ENCODE results near the gene MPZL1.

The MPZL1 gene

GRCh38 chr1:167765496-167765895 lies 43.7 kb downstream of the MPZL1 start:
- peaks cover 47% of the 10 kb centered on the region for H3K36me3 ChIP-seq (ENCODE audit: control insufficient read depth, insufficient read depth, low read length)
- H3K27ac ChIP-seq (ENCODE audit: low read depth, low read length): no peak overlapping the region

GRCh38 chr1:167766538-167766937 lies 44.8 kb downstream of the MPZL1 start:
- H3K36me3 ChIP-seq (ENCODE audit: control insufficient read depth, insufficient read depth, low read length): peaks cover 50% of the 10 kb centered on the region
- no peak overlapping the region for H3K4me3 ChIP-seq (ENCODE audit: low read depth, low read length)
- peaks cover 5% of the 10 kb centered on the region; the same call in 1 of the 2 replicates for H3K4me1 ChIP-seq (ENCODE audit: control insufficient read depth, insufficient read depth, low read length)

More at GRCh38 chr1:167765496-167765895, 43.7 kb downstream of the MPZL1 start:
- Histone ChIP-seq H3K4me3 (ENCODE audit: low read depth, low read length) (no peak overlapping the region), H3K4me1 (ENCODE audit: control insufficient read depth, insufficient read depth, low read length) (peaks cover 11% of the 10 kb centered on the region; the same call in 1 of the 2 replicates), H3K9me3 (ENCODE audit: control insufficient read depth, insufficient read depth, low read depth, low read length) (no peaks in the 10 kb centered on the region), H3K27me3 (ENCODE audit: control insufficient read depth, insufficient read depth, low read length) (peaks cover 18% of the 10 kb centered on the region), H3K9ac (ENCODE audit: low read length) (no peak overlapping the region)

GRCh38 chr1:167767761-167768160 lies 46.0 kb downstream of the MPZL1 start:
- peaks cover 62% of the 10 kb centered on the region for H3K36me3 ChIP-seq (ENCODE audit: control insufficient read depth, insufficient read depth, low read length)
- no peak overlapping the region for H3K9ac ChIP-seq (ENCODE audit: low read length)
- H3K4me1 ChIP-seq (ENCODE audit: control insufficient read depth, insufficient read depth, low read length): no peaks in the 10 kb centered on the region
- no peak overlapping the region for H3K4me3 ChIP-seq (ENCODE audit: low read depth, low read length)
- no peak overlapping the region for H3K27ac ChIP-seq (ENCODE audit: low read depth, low read length)
- peaks cover 18% of the 10 kb centered on the region for H3K27me3 ChIP-seq (ENCODE audit: control insufficient read depth, insufficient read depth, low read length)
- no peaks in the 10 kb centered on the region for H3K9me3 ChIP-seq (ENCODE audit: control insufficient read depth, insufficient read depth, low read depth, low read length)

More at GRCh38 chr1:167766538-167766937, 44.8 kb downstream of the MPZL1 start:
- Histone ChIP-seq H3K27me3 (ENCODE audit: control insufficient read depth, insufficient read depth, low read length) (peaks cover 18% of the 10 kb centered on the region), H3K9ac (ENCODE audit: low read length) (no peak overlapping the region), H3K9me3 (ENCODE audit: control insufficient read depth, insufficient read depth, low read depth, low read length) (no peaks in the 10 kb centered on the region), H3K27ac (ENCODE audit: low read depth, low read length) (no peak overlapping the region)

GRCh38 chr1:167770127-167770526 lies 48.3 kb downstream of the MPZL1 start:
- peaks cover 18% of the 10 kb centered on the region for H3K27me3 ChIP-seq (ENCODE audit: control insufficient read depth, insufficient read depth, low read length)
- H3K36me3 ChIP-seq (ENCODE audit: control insufficient read depth, insufficient read depth, low read length): peaks cover 86% of the 10 kb centered on the region
- H3K4me3 ChIP-seq (ENCODE audit: low read depth, low read length): no peak overlapping the region
- H3K27ac ChIP-seq (ENCODE audit: low read depth, low read length): no peak overlapping the region
- H3K9ac ChIP-seq (ENCODE audit: low read length): no peak overlapping the region
- no peaks in the 10 kb centered on the region for H3K9me3 ChIP-seq (ENCODE audit: control insufficient read depth, insufficient read depth, low read depth, low read length)
- H3K4me1 ChIP-seq (ENCODE audit: control insufficient read depth, insufficient read depth, low read length): no peaks in the 10 kb centered on the region

- no peaks in the 10 kb centered on the region for H3K4me1 ChIP-seq (ENCODE audit: control insufficient read depth, insufficient read depth, low read length)
- peaks cover 90% of the 10 kb centered on the region for H3K36me3 ChIP-seq (ENCODE audit: control insufficient read depth, insufficient read depth, low read length)
- H3K4me3 ChIP-seq (ENCODE audit: low read depth, low read length): no peak overlapping the region
- H3K27ac ChIP-seq (ENCODE audit: low read depth, low read length): no peak overlapping the region
- no peaks in the 10 kb centered on the region for H3K9me3 ChIP-seq (ENCODE audit: control insufficient read depth, insufficient read depth, low read depth, low read length)
- no peak overlapping the region for H3K9ac ChIP-seq (ENCODE audit: low read length)
- H3K27me3 ChIP-seq (ENCODE audit: control insufficient read depth, insufficient read depth, low read length): peaks cover 18% of the 10 kb centered on the region
Measured at GRCh38 chr1:167772436-167772835, 50.7 kb downstream of the MPZL1 start.

GRCh38 chr1:167773516-167773915 lies 51.7 kb downstream of the MPZL1 start:
- H3K27ac ChIP-seq (ENCODE audit: low read depth, low read length): no peak overlapping the region
- H3K36me3 ChIP-seq (ENCODE audit: control insufficient read depth, insufficient read depth, low read length): peaks cover 86% of the 10 kb centered on the region
- H3K4me1 ChIP-seq (ENCODE audit: control insufficient read depth, insufficient read depth, low read length): no peaks in the 10 kb centered on the region
- no peak overlapping the region for H3K9ac ChIP-seq (ENCODE audit: low read length)
- H3K4me3 ChIP-seq (ENCODE audit: low read depth, low read length): no peak overlapping the region
- H3K27me3 ChIP-seq (ENCODE audit: control insufficient read depth, insufficient read depth, low read length): peaks cover 10% of the 10 kb centered on the region; the same call in 1 of the 2 replicates
- no peaks in the 10 kb centered on the region for H3K9me3 ChIP-seq (ENCODE audit: control insufficient read depth, insufficient read depth, low read depth, low read length)

GRCh38 chr1:167774710-167775109 lies 52.9 kb downstream of the MPZL1 start:
- Histone ChIP-seq H3K4me3 (ENCODE audit: low read depth, low read length) (no peak overlapping the region), H3K9ac (ENCODE audit: low read length) (no peak overlapping the region), H3K9me3 (ENCODE audit: control insufficient read depth, insufficient read depth, low read depth, low read length) (no peaks in the 10 kb centered on the region), H3K27ac (ENCODE audit: low read depth, low read length) (no peak overlapping the region), H3K27me3 (ENCODE audit: control insufficient read depth, insufficient read depth, low read length) (no peaks in the 10 kb centered on the region), H3K36me3 (ENCODE audit: control insufficient read depth, insufficient read depth, low read length) (peaks cover 78% of the 10 kb centered on the region), H3K4me1 (ENCODE audit: control insufficient read depth, insufficient read depth, low read length) (no peaks in the 10 kb centered on the region)

- Histone ChIP-seq H3K9ac (ENCODE audit: low read length) (no peak overlapping the region), H3K9me3 (ENCODE audit: control insufficient read depth, insufficient read depth, low read depth, low read length) (no peaks in the 10 kb centered on the region), H3K4me1 (ENCODE audit: control insufficient read depth, insufficient read depth, low read length) (no peaks in the 10 kb centered on the region), H3K27ac (ENCODE audit: low read depth, low read length) (no peak overlapping the region), H3K36me3 (ENCODE audit: control insufficient read depth, insufficient read depth, low read length) (peaks cover 77% of the 10 kb centered on the region), H3K27me3 (ENCODE audit: control insufficient read depth, insufficient read depth, low read length) (no peaks in the 10 kb centered on the region), H3K4me3 (ENCODE audit: low read depth, low read length) (no peak overlapping the region)
Measured at GRCh38 chr1:167775178-167775577, 53.4 kb downstream of the MPZL1 start.

- H3K27me3 ChIP-seq (ENCODE audit: control insufficient read depth, insufficient read depth, low read length): no peaks in the 10 kb centered on the region
- H3K9me3 ChIP-seq (ENCODE audit: control insufficient read depth, insufficient read depth, low read depth, low read length): no peaks in the 10 kb centered on the region
- H3K9ac ChIP-seq (ENCODE audit: low read length): no peak overlapping the region
- no peak overlapping the region for H3K4me3 ChIP-seq (ENCODE audit: low read depth, low read length)
- H3K36me3 ChIP-seq (ENCODE audit: control insufficient read depth, insufficient read depth, low read length): peaks cover 79% of the 10 kb centered on the region
- H3K4me1 ChIP-seq (ENCODE audit: control insufficient read depth, insufficient read depth, low read length): no peaks in the 10 kb centered on the region
- no peak overlapping the region for H3K27ac ChIP-seq (ENCODE audit: low read depth, low read length)
Measured at GRCh38 chr1:167776151-167776550, 54.4 kb downstream of the MPZL1 start.

- Histone ChIP-seq H3K27ac (ENCODE audit: low read depth, low read length) (no peak overlapping the region), H3K27me3 (ENCODE audit: control insufficient read depth, insufficient read depth, low read length) (no peaks in the 10 kb centered on the region), H3K36me3 (ENCODE audit: control insufficient read depth, insufficient read depth, low read length) (peaks cover 77% of the 10 kb centered on the region), H3K4me3 (ENCODE audit: low read depth, low read length) (no peak overlapping the region), H3K4me1 (ENCODE audit: control insufficient read depth, insufficient read depth, low read length) (no peaks in the 10 kb centered on the region), H3K9me3 (ENCODE audit: control insufficient read depth, insufficient read depth, low read depth, low read length) (no peaks in the 10 kb centered on the region), H3K9ac (ENCODE audit: low read length) (no peak overlapping the region)
Measured at GRCh38 chr1:167776616-167777268, 55.0 kb downstream of the MPZL1 start.

- Histone ChIP-seq H3K27me3 (ENCODE audit: control insufficient read depth, insufficient read depth, low read length) (no peaks in the 10 kb centered on the region), H3K9me3 (ENCODE audit: control insufficient read depth, insufficient read depth, low read depth, low read length) (no peaks in the 10 kb centered on the region), H3K4me1 (ENCODE audit: control insufficient read depth, insufficient read depth, low read length) (no peaks in the 10 kb centered on the region), H3K36me3 (ENCODE audit: control insufficient read depth, insufficient read depth, low read length) (peaks cover 71% of the 10 kb centered on the region), H3K27ac (ENCODE audit: low read depth, low read length) (no peak overlapping the region), H3K4me3 (ENCODE audit: low read depth, low read length) (no peak overlapping the region), H3K9ac (ENCODE audit: low read length) (no peak overlapping the region)
Measured at GRCh38 chr1:167777269-167777650, 55.5 kb downstream of the MPZL1 start.

All from HUES6 (cell line).